Amniotic epithelial cell (primary cell): ENCODE measurements around the gene SECISBP2L.
"Not testable (repeated sequence)": the region's sequence is repeated elsewhere in the genome, so short reads cannot be mapped to it uniquely, and the experiment has no call there.

Experiments
- DNase-seq: peaks from one replicate; pipeline ENCODE4 v3.0.0-alpha.2; 2010; ENCODE audit warnings: low read depth

The SECISBP2L gene

DNA sequence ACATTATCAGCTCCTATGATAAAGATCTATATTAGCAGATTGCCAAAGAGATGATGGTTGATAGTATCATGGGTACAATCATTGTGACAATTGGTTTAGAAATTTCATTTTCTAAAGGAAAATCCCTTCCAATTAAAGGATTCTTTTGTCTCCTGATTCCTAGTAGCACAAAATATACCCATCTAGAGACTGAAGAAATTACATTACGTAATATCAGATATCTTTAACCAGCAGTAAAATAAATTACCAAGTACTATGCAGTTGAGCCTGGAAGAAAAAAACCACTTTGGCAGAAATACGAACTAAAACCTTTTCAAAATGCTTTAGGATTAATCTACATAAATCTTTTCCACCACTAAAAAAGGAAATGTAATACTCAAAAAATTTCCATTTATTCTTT, 46.9 kb downstream of the SECISBP2L start:
- DNase-seq, result peak; percentile 14

DNA sequence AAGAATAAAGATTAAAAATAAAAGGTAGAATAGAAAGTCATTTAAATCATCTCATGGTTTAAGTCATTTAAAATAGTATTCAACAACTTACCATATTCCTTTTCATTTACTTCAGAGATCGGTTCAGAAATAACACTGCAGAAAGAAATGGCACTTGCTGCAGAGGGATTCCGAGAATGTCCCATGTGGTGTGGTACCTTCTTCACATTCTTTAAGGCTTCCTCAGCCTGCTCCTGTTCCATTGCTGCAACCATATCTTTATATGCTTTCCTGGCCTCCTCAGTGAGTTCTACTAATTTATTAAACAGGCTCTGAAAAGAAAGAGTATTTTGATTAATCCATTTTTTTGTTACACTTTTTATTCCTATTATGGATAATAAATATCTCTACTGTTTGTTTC, 50.0 kb downstream of the SECISBP2L start:
- peak; percentile 53 for DNase-seq

DNA sequence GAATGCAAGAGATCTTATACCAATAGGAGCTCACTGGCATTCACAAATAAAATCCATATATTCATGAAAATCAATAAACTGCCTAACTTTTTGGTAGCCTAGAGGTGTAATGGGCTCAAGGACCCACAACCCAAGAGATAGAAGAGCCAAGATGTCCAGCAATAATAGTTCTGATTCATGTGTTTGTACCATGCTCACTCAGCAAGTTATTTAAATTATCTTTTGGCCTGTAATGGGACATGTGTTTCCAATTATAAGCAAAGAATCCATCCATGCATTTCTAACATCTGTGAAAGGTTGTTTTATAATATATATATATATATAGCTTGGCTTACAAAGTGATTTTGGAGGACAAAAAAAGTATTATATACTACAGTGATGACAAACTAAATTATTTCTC, 52.9 kb downstream of the SECISBP2L start:
- DNase-seq, result no peak

DNA sequence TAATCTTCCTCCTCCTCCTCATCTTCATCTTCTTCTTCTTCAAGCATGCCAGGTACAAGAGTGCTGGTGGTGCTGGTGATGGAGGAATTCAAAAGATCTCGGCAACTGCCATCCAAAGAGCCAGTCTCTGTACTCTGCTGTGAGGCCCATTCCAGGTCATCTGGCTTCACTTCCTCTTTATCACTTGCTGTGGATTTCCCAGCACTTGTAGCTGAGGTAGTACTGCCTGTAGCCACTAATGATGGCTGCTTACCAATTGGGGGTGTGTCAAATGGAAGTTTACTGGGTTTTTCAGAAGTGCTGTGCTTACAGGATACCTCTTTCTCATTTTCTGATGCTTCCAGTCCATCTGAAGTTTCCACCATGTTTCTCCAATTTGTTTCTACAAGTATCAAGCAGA, 53.7 kb downstream of the SECISBP2L start:
- no peak for DNase-seq

DNA sequence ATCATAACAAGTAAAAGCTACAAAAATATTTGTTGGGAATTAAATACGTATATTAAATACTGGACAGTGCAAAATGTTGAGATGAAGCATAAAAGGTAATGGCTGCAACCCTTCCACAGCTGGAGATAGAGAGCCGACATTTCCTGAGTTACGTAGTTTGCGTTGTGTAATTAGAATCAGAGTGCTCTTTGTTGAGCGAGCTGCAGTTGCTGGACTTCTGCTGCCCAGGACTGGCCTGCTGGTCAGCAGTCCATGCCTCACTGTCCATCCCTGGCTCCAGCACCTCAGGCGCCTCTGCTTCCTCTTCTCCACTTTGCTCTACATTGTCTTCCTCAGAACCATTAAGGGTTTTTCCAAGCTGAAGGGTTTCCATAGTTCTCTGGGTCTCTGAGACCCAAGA, 54.1 kb downstream of the SECISBP2L start:
- DNase-seq, result no peak

DNA sequence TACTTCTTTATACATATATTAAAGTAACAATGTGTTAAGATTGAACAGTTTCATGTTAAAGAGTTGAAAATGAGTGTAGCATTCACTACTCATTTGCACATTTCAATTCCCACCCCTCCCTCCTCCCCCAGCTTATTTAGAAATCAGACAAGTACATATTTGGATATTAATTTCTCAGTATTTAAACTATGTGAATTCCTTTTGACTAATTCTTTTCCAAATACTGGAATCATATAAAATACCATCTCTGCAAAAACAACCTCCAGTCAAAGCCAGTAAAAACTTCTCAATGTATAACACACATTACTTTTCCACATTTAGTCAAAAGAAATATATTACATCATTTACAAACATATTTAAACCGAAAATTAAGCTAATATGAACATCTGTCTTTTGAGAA, 57.1 kb downstream of the SECISBP2L start:
- DNase-seq, result no peak

DNA sequence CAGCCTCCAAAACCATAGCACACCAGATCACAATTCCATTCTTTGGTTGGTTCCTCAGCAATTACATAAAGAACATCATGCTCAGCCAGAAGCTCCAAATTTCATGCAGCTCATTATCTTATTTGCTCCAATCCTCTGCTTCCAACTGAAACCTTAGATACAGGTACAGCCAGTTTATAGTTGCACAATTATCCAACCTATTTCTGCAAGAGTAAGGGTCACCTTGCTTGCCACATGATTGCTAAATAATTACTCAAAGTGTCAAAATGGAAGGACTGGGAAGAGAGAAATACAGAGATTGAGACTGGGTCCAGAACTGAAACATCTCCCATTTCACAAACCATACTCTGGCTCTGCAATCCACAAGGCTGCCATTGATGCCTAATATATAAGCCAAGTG, 59.1 kb downstream of the SECISBP2L start:
- no peak for DNase-seq

DNA sequence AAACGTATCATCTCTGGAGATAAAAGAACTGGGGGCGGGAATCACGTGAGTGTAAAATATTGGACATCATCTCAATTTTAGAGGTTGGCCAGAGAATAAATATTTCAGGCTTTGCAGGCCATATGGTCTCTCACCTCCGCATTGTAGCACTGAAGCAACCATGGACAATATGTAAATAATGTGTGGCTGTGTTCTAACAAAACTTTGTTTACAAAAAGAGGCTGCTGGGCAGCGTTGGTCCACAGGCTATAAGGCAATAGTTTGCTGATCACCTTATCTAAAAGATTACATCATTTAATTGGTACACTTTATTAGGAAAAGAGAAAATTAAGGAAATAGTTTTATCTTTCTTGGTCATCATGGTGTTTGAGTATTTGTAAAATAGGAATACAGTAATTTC, 60.0 kb downstream of the SECISBP2L start:
- DNase-seq, result no peak

DNA sequence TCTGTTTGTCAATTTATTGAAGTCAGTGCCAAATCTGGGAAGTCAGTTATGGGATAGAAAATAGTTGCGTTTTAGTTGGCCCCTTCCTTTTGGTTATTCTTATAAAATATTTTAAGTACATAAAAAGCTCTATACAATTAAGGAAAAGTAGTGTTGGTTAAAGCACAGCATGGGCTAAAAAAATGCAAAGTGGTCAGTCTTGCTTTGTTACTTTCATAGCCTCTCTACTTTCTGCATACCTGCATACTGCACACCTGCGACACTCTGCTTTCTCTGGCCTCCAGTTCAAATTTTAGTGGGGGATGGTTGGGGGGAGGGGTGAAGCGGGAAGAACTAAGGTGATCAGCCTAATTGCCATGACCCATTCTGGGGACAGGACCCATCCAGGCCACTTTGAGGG, 60.7 kb downstream of the SECISBP2L start:
- DNase-seq, result no peak

DNA sequence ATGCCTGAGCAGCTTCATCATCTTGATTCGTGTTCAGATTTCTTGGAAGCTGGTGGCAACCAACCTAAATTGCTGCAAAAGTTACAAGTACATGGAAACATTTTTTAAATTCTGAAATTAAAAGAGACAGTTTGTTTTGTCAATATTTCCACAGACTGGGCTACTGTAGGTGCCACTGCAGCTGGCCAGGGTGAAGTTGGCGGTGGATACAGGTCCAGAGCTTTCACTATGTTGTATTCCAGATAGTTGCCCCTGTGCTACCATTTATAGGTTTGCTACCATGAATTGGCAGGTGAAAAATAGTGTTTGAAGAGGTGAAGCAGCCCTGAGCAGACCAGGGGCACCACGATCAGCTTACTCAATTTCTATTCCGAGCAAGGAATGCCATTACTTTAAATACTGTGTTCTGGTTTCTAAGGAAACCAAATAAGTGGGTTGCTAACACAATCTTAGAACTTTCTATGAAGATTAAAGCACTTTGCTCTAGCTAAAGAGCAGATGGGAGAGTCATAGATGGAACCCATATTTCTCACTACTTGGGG, 61.4 kb downstream of the SECISBP2L start:
- peak; percentile 23 for DNase-seq

DNA sequence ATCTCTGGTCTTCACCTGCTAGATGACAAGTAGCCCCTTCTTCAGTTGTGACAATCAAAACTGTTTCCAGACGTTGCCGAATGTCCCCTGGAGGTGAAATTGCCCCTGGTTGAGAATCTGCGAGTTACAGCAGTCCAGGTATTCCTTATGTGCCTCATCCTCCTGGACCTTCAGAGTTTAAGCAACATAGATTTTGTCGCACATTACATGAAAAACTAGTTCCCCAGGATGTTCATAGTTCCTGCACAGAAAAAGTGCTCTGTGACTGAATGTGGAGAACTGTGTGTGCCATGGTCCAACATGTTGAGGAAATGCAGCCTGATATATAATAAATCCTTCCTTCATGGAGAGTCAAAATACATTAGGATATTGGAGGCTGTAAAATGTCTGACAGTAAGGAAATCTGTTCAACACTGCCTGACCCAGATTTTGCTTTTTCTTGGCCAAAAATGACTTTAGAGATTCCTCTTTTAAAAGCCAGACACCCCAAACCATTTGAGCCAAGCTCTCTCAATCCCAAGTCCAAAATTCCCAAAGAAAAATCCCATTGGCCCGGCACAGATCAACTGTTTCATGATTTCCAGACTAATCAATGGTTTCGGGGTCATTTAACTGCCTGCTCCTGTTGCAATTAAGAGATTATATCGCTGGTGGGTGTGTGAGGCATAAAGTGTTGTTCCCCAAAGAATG, 62.1 kb downstream of the SECISBP2L start:
- no peak for DNase-seq

DNA sequence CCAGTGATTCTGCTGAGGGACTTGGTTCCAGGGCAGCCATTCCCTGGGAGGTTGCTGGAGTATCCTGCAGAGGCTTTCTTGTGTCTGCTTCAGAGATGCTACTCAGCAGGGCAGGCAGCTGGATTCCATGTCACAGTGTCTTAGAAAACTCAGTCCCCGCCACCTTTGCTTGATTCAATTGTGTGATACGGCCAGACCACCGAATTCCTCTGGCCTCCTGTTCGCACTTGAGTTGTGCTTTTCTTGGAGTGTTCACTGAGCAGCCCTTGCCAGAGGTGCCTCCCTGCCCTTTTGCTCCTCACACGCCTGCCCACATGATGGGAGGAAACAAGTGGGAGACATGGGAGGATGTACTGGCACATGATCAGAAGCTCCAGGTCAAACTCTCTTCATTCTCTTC, 62.9 kb downstream of the SECISBP2L start:
- DNase-seq, result no peak

DNA sequence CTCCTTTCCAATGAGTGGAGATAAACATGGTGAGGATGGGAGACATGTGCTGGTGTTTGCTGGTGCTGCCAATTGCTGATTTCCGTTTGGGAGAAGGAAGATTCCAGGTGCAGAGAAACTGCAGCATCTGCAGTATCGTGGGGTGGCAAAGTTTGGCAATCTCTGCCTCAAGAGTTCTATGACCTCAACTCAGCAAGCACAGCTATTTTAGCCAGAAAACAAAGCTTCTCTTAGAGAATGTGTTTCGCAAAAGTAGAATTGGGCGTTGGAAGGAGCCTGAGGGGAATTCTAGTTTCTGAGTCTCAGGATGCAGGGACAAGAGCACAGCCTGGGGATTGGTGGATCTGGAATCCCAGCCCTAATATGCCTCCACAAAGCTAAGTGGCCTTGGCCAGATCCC, 64.3 kb downstream of the SECISBP2L start:
- DNase-seq, result no peak

DNA sequence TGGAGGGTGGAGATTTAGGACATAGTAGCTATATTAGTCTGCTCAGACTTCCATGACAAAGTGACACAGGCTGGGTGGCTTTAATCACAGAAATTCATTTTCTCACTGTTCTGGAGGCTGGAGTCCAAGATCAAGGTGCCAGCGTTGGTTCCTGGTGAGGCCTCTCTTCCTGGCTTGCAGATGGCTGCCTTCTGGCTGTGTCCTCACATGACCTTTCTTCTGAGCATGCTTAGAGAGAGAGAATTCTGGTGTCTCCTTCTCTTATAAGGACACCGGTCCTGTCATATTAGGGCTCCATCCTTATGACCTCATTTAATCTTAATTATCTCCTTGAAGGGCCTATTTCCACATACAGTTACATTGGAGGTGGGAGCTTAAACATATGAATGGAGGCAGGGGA, 67.6 kb downstream of the SECISBP2L start:
- DNase-seq, result no peak

DNA sequence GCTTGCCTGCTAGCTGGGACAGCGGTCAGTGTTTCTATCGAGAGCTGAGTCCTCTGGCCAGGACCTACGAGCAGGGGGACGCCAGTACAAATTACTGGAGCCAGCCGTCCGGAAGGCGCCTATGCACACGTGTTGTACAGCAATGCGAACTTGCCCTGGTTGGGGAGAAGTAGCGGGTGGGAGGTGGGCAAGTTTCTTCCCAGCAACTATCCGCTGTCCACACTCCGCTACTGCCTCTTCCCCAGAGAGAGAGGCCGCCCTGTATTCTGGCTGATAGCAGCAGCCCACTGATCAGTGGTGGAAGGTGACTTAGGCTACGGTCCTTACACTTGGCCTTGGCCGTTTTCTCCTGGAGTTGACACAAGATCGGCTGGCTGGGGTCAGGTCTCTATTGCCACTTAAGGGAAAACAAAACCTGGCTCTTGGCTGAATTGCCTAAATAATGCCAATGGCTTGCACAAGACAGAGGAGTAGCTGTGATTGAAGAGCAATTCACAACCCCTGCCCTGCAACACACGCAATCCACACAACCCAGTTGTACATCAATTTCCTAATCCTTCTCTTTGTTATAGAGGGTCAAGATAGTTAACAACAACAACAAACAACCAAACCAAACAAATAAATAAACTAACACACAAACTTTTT, 69.7 kb downstream of the SECISBP2L start:
- DNase-seq, result no peak

DNA sequence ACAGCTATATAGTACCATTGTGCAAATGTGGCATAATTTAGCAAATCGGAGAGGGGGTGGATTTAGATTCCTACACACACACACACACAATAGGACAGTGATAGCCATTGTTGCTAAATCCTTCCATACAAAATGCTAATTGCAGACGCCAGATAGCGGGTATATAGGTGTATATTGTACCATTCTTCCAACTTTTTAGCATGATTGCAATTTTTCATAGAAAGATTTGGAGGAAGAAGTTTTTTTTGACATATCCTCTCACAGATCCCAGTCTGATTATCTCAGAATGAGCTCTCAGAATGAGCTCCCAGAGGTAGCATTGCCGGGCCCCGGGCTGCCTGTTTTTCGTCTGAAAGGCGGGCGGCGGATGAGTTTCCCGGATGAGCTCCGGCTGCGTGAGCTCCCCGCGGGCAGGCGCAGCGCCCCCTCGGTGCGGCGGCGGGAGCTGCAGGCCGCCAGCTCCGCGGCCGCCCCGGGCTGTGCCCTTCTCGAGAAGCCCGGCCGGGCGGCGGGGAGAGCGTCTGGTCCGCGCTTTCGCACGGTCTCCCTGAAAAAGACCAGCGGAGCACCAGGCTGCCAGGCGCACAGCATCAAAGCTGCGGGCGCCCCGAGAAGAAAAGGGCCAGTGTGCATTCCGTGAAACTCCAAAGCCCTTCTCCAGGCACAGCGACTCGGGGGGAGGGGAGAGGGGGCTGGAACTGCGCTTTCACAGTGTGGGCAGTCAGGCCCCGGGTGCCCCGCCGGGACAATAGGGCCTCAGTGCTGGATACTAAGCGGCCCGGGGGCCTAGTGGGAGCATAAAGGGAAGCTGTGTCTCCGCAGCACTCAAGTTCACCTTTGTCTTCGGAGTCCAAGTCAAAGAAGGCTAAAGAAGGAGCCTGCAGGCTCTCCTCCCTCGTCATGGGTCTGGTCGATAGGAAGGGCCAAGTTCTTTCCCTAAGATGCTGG, 70.5 kb downstream of the SECISBP2L start:
- DNase-seq, result peak; percentile 73

DNA sequence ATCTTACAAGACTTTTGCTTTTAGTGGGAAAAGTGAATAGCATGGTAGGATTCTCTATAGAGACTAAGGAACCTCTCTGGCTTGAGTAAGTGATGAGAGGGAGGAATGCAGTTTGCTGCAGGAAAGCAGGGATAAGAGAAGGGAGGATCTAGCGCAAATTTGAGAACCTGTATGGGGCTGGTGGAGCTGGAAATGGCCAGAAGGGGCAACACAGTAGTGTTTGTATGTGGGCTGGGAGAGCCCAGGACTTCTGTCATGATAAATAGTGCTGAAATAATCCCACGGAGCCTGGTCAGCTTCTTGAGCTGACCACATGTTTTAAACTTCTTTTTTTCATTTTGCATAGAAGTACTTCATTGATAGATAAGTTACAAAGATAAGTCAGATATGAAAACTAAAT, 71.4 kb downstream of the SECISBP2L start:
- peak; percentile 48 for DNase-seq

DNA sequence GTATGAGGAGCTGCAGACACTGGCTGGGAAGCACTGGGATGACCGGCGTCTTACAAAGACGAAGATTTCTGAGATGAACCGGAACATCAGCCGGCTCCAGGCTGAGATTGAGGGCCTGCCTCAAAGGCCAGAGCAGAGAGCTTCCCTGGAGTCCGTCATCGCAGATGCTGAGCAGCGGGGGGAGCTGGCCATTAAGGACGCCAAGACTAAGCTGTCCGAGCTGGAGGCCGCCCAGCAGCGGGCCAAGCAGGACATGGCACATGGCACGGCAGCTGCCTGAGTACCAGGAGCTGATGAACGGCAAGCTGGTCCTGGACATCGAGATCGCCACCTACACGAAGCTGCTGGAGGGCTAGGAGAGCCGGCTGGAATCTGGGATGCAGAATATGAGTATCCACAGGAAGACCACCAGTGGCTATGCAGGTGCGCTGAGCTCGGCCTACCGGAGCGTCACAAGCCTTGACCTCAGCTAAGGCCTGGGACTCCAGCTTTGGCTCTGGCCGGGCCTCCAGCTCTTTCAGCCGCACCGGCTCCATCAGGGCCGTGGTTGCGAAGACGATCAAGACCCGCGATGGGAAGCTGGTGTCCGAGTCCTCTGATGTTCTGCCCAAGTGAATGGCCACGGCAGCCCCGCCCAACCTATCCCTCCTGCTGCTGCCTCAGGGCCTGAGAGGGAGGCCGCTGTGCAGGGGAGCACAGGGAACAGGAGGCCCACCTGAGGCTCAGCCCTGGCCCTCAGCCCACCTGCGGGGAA, 73.3 kb downstream of the SECISBP2L start:
- no peak for DNase-seq

DNA sequence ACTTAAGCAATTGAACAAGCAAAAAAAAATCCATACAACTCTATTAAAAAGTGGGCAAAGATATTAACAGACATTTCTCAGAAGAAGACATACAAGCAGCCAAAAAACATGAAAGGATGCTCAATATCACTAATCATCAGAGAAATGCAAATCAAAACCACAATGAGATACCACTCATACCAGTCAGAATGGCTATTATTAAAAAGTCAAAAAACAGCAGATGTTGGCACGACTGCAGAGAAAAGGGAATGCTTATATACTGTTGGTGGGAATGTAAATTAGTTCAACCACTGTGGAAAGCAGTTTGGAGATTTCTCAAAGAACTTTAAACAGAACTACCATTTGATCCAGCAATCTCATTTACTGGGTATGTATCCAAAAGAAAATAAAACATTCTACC, 75.3 kb downstream of the SECISBP2L start:
- DNase-seq, result not testable (repeated sequence)

DNA sequence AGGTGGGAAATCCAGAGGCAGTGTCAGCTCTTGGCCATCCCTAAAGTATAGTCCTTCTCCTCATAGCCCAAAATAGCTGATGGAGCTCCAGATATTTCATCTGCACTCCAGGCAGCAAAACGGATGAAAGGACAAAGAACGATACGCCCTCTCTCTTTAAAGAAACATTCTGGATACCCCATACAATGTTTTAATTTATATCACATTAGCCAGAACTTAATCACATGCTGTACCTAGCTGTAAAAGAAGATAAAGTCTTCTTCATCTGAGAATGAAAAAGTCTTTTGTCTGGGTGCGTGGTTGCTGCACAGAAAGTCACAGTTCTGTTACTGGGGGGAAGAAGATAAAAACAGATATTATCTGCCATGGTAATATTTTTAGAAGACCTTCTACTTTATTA, 78.2 kb downstream of the SECISBP2L start:
- no peak for DNase-seq

DNA sequence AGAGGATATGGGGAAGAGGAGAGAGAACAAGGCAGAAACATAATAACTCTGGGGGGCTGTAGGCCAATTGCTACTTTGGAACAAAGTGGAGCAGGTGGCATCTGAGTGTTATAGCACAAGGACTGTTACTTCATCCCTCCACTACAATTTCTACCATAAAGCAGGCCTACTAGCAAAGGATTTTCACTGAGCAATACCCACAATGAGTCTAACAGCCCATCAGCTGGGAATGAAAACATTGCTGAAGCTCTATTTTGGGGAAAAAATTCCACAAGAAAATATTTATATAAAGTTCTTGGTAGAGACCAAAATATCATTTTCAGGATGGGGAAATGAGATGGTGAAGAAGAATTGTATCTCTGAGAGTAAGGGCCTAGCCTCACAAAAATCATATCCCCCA, 78.9 kb downstream of the SECISBP2L start:
- no peak for DNase-seq
